ENCODE measurements around the gene MCMBP. TPM values are rescaled to one million over a fixed set of nuclear protein-coding genes. Genes with fewer than 3 reads are reported as not detected.

The MCMBP gene
- total RNA-seq, 1 donor from 2014 or later, result 36.6 TPM

DNA sequence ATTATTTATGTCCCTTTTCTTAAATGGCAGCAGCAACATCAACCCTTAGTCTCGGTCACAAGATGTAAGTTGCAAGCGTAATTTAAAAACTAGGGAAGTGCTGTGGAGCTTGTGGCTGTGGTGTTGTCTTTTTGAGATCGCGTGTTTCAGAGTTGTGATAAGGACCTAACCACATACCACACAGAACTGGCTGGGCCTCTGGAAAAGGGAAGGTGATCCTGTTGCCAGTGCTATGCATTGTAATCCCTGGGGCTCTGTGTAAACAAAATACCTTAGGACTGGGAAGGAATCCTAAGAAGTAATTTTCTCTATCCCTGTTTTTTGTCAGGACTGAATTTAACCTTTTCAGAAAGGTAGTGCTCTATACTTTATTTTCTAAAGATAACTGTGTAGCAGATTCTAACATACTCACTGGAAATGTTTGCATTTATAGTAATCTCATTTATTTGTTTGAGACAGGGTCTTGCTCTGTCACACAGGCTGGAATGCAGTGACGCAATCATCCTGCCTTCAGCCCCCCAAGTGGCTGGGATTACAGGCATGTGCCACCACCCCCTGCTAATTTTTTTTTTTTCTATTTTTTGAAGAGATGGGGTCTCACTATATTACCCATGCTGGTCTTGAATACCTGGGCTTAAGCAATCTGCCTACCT lies 86.4 kb downstream of the MCMBP start:
- DNase-seq (ENCODE audit: low read depth), result peak; percentile 53

DNA sequence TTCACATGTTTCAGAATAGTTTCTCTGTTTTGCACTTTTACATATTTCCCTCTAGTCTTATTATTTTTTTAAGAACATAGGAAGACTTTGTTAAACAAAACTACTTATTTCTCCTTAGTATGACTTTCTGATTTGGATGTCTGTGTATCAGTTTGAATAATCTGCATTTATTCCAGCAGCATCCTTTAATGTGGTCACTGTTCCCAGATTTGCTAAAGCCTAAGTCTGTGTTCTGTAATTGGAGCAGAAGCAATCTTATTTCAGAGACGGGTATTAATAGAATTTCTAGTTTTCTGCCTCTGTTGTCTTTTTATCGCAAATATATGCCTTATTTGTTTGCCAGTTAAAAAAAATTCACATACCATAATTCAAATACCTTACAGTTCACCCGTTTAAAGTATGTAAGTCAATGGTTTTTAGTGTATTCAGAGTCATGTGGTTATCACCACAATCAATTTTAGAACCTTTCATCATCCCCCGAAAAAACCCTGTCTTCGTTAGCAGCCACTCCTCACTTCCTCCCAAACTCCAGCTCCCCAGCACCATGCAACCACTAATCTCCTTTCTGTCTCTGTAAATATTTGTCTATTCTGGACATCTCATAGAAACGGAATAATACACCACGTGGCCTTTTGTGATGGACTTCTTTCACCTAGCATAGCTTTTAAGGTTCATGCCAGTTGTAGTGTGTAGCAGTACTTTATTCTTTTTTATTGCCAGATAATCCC lies 88.1 kb downstream of the MCMBP start:
- DNase-seq (ENCODE audit: low read depth), result peak; percentile 62

DNA sequence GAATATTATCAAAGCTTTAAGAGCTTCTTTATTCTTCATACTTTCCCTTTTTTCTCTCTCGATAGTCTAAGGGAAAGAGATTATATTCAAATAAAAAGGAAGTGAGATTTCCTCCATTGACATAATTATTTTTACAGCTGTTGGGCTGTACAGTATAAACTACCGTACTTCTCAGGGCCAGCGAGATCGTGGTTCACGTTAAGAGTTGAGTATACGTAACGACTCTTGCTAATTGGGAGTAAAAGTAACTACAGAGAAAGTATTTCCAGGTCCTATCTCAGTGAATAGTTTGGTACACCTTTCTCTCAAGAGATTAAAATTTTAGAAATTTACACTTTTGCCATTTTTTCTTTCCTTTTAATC lies 89.0 kb downstream of the MCMBP start:
- DNase-seq (ENCODE audit: low read depth), result no peak

DNA sequence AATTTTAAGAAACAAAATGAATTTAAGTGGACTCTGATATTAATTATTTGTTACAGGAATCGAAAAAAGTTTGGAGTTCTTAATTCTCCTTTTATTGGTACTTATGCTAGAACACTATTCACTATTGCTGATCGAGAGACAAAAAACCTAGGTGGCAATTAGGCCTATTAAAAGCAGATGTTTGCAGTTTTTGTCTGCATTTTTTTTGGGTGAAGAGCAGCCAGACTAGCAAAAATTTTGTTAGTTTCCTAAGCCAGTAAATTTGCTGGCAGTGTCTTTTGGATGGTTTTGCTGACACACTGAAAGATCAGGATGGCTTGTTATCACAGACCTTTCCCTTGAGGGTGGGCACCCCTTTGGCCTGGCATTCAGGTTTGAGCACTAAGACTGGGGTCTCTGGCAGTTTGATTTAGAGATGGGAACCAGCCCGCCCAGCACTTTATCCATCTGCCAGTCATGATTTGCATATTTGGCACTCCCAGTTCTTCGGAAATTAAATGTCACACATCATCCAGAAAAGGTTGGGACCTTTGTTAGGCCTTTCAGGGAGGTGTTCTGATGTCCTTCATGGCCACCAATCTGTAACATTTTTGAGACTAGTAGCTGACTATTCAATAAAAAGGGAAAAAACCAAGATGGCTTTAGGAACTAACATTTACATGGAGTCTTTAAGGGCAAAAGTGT lies 89.5 kb downstream of the MCMBP start:
- DNase-seq (ENCODE audit: low read depth), result no peak

DNA sequence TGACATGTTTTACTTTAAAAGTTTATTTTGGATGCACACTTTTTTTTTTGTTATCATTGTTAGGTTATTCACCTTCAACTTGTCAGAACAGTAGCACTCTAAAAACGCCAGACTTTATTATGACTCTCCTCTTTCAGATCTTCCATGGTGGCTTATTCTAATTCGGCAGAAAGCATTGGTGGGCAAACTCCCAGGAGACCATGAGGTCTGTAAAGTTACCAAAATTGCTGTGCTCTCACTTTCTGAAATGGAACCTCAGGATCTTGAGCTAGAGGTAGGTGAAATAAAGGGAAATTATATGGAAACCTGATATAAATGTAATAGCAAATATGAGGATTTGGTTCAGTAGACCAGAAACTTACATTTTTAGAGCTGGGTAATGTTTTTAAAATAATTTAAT lies 91.1 kb downstream of the MCMBP start:
- no peak for DNase-seq (ENCODE audit: low read depth)

DNA sequence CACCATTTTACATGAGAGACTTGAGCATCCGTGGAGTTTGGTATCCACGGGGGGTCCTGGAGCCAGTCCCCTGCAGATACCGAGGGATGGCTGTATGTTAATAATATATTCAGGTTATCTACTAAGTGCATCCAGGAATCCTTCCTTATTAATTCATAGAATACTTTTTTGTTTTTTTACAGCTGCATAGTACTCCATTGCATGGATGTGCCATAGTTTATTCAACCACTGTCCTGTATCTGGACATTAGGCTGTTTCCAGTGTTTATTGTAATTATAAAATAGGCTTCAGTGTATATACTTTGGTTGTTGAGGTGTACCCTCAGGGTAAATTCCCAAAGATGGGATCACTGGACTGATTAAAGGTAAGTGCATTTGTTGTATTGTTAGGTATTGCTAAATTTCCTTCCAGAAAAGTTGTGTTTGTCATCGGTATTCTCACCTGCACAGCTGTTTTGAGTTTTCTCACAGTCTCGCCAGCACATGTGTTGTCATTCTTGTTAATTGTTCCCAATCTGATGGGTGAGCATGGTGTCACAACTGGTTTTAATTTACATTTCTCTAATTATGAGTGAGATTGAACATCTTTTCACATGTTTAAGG lies 91.7 kb downstream of the MCMBP start:
- no peak for DNase-seq (ENCODE audit: low read depth)

Other genes starting within 250 kb of the MCMBP start
- gene BAG3, start 221.5 kb downstream of the MCMBP start, total RNA-seq, result 18.7 and 42.6 TPM in 2 replicates
- 11.4 and 34.9 TPM in 2 replicates for gene INPP5F, start 146.8 kb downstream of the MCMBP start, total RNA-seq
- 21.4 and 29.0 TPM in 2 replicates for gene SEC23IP, start 19.9 kb upstream of the MCMBP start, total RNA-seq